H1 (cell line): ENCODE data around the gene INPP5K. TPM values are rescaled to one million over a fixed set of nuclear protein-coding genes. Genes with fewer than 3 reads are reported as not detected.

Experiments used
- CTCF ChIA-PET: fragments of 300-600 bp; sonication (Branson Sonifier 250); formaldehyde crosslinking; loops from one replicate; lab custom pipeline; 2021; ENCODE audit not compliant: partially characterized antibody; lab: Charles Lee
- POLR2A ChIA-PET: fragments of 300-600 bp; sonication (Branson Sonifier 250); formaldehyde crosslinking; loops from one replicate; lab custom pipeline; 2021; ENCODE audit warnings: inconsistent platforms; ENCODE audit not compliant: partially characterized antibody; lab: Charles Lee
- DNase-seq, 2 experiments: peaks; one replicate each; pipeline versions ENCODE4 v3.0.0 to v3.0.0-alpha.2; 2010 to 2022; ENCODE audit warnings: low spot score in 2 of 2, low read depth in 1 of 2, mixed read lengths in 1 of 2
- FAIRE-seq: peaks from 2 replicates; lab custom pipeline; 2011; peaks lifted over from hg19 to GRCh38; lab: Jason Lieb, UNC
- H2AFZ ChIP-seq: 2 replicates; pipeline ENCODE4 v1.8.1; 2012; ENCODE audit warnings: low read length, inconsistent platforms
- H2AK5ac ChIP-seq: 2 replicates; pipeline ENCODE4 v1.6.1; 2013; ENCODE audit warnings: low read depth, low read length
- H2BK120ac ChIP-seq: replicated peaks from 2 replicates; pipeline ENCODE3; 2013; ENCODE audit warnings: low read depth, low read length, inconsistent platforms
- H2BK12ac ChIP-seq: 2 replicates; pipeline ENCODE4 v1.6.1; 2013; ENCODE audit warnings: low read depth, low read length
- H2BK15ac ChIP-seq: 2 replicates; pipeline ENCODE4 v1.6.1; 2013; ENCODE audit warnings: low read length
- H2BK20ac ChIP-seq: 2 replicates; pipeline ENCODE4 v1.6.1; 2013; ENCODE audit warnings: low read length
- H2BK5ac ChIP-seq: 2 replicates; pipeline ENCODE4 v1.6.1; 2013; ENCODE audit warnings: low read depth, low read length
- H3K14ac ChIP-seq: 2 replicates; pipeline ENCODE4 v1.6.1; 2013; ENCODE audit warnings: inconsistent platforms; ENCODE audit not compliant: insufficient read length
- H3K18ac ChIP-seq: 2 replicates; pipeline ENCODE4 v1.6.1; 2013; ENCODE audit warnings: low read length; ENCODE audit errors: extremely low read depth
- H3K23ac ChIP-seq: 2 replicates; pipeline ENCODE4 v1.6.1; 2013; ENCODE audit warnings: inconsistent platforms; ENCODE audit not compliant: insufficient read length
- H3K23me2 ChIP-seq: 2 replicates; pipeline ENCODE4 v1.6.1; 2013; ENCODE audit warnings: low read depth, low read length
- H3K27ac ChIP-seq: 2 replicates; pipeline ENCODE4 v1.6.1; 2011; ENCODE audit warnings: low read depth, low read length, inconsistent platforms
- H3K27me3 ChIP-seq, 4 experiments: replicated peaks in 1 of 4; 1 replicate in 1 of 4; 2 replicates in 3 of 4; pipeline versions ENCODE4 v1.6.1 to v1.8.1; 2011 to 2013; ENCODE audit warnings: low read length in 3 of 4, mild to moderate bottlenecking in 3 of 4, inconsistent platforms in 2 of 4, mixed read lengths in 2 of 4, moderate library complexity in 1 of 4; ENCODE audit not compliant: control insufficient read depth in 3 of 4, insufficient read depth in 3 of 4; ENCODE audit errors: extremely low read depth in 1 of 4
- H3K36me3 ChIP-seq, 4 experiments: 2 replicates each; pipeline versions ENCODE4 v1.6.1 to v1.8.1; 2011 to 2013; ENCODE audit warnings: mild to moderate bottlenecking in 4 of 4, low read length in 3 of 4, moderate library complexity in 2 of 4, control low read depth in 1 of 4, inconsistent platforms in 1 of 4; ENCODE audit not compliant: insufficient read depth in 4 of 4, control insufficient read depth in 2 of 4
- H3K4ac ChIP-seq: replicated peaks from 2 replicates; pipeline ENCODE3; 2013; ENCODE audit warnings: low read length, low read depth, mixed read lengths, inconsistent platforms; ENCODE audit not compliant: insufficient read length
- H3K4me1 ChIP-seq, 4 experiments: replicated peaks in 1 of 4; 1 replicate in 1 of 4; 2 replicates in 3 of 4; pipeline versions ENCODE4 v1.6.1 to v1.8.1; 2011 to 2013; ENCODE audit warnings: low read length in 3 of 4, inconsistent platforms in 2 of 4, mixed read lengths in 1 of 4; ENCODE audit not compliant: insufficient read depth in 4 of 4, control insufficient read depth in 3 of 4
- H3K4me2 ChIP-seq, 2 experiments: 2 replicates each; pipeline versions ENCODE4 v1.6.1 to v1.8.1; 2011 to 2013; ENCODE audit warnings: low read depth in 2 of 2, low read length in 2 of 2, control low read depth in 1 of 2, inconsistent platforms in 1 of 2, mild to moderate bottlenecking in 1 of 2; ENCODE audit not compliant: insufficient read depth in 1 of 2
- H3K4me3 ChIP-seq, 4 experiments: fragments of 200-600, 300-600 bp in 1 of 4; sonication (generic), shearing (Covaris generic), sonication (Bioruptor Twin) in 1 of 4; 2 replicates each; pipeline versions ENCODE4 v1.5.1 to v1.8.1; 2011 to 2016; ENCODE audit warnings: low read length in 4 of 4, low read depth in 3 of 4, control low read depth in 2 of 4, inconsistent platforms in 2 of 4, mild to moderate bottlenecking in 2 of 4, mixed read lengths in 1 of 4, moderate library complexity in 1 of 4; ENCODE audit not compliant: insufficient read depth in 2 of 4; ENCODE audit errors: extremely low read depth in 1 of 4
- H3K56ac ChIP-seq: replicated peaks from 2 replicates; pipeline ENCODE3; 2013; ENCODE audit warnings: low read depth, mild to moderate bottlenecking, mixed read lengths, low read length, inconsistent platforms; ENCODE audit not compliant: insufficient read length
- H3K79me1 ChIP-seq: 2 replicates; pipeline ENCODE4 v1.6.1; 2013; ENCODE audit warnings: low read depth, low read length, control low read depth
- H3K79me2 ChIP-seq, 2 experiments: 2 replicates each; pipeline versions ENCODE4 v1.6.1 to v1.8.1; 2012 to 2013; ENCODE audit warnings: low read length in 2 of 2, mild to moderate bottlenecking in 2 of 2, inconsistent platforms in 1 of 2; ENCODE audit not compliant: insufficient read depth in 2 of 2, control insufficient read depth in 1 of 2
- H3K9ac ChIP-seq, 4 experiments: replicated peaks in 1 of 4; 1 replicate in 1 of 4; 2 replicates in 3 of 4; pipeline versions ENCODE4 v1.6.1 to v1.8.1; 2011 to 2013; ENCODE audit warnings: low read depth in 3 of 4, low read length in 3 of 4, control low read depth in 2 of 4, mild to moderate bottlenecking in 2 of 4, moderate library complexity in 2 of 4, inconsistent platforms in 1 of 4; ENCODE audit errors: extremely low read depth in 1 of 4
- H3K9me3 ChIP-seq, 2 experiments: 2 replicates each; pipeline versions ENCODE4 v1.6.1 to v1.8.1; 2012 to 2013; ENCODE audit warnings: mild to moderate bottlenecking in 2 of 2, moderate library complexity in 2 of 2, control low read depth in 1 of 2, inconsistent platforms in 1 of 2, low read depth in 1 of 2, low read length in 1 of 2, mixed read lengths in 1 of 2; ENCODE audit not compliant: insufficient read depth in 2 of 2
- H4K20me1 ChIP-seq, 2 experiments: replicated peaks in 1 of 2; 2 replicates each; pipeline versions ENCODE3 to v1.8.1; 2011 to 2013; ENCODE audit warnings: inconsistent platforms in 2 of 2, low read length in 2 of 2, mild to moderate bottlenecking in 1 of 2; ENCODE audit not compliant: insufficient read depth in 2 of 2, control insufficient read depth in 1 of 2
- H4K5ac ChIP-seq: 2 replicates; pipeline ENCODE4 v1.6.1; 2013; ENCODE audit warnings: low read length, low read depth, mixed read lengths, inconsistent platforms; ENCODE audit not compliant: insufficient read length
- H4K8ac ChIP-seq: 2 replicates; pipeline ENCODE4 v1.8.0; 2013; ENCODE audit warnings: mild to moderate bottlenecking, moderate library complexity, low read length, inconsistent platforms; ENCODE audit not compliant: insufficient read depth; ENCODE audit errors: extremely low read depth
- H4K91ac ChIP-seq: replicated peaks from 2 replicates; pipeline ENCODE3; 2013; ENCODE audit warnings: low read length, mixed read lengths, inconsistent platforms; ENCODE audit not compliant: insufficient read length
- ATF3 ChIP-seq: IDR thresholded peaks from 2 replicates; pipeline ENCODE4 v1.6.1; 2011; ENCODE audit warnings: low read depth, mild to moderate bottlenecking, low read length; ENCODE audit not compliant: insufficient read depth
- BRCA1 ChIP-seq: IDR thresholded peaks from 2 replicates; pipeline ENCODE4 v1.6.1; 2012; ENCODE audit warnings: low read depth, low read length, improper control_type of control experiment
- CTBP2 ChIP-seq: IDR thresholded peaks from 2 replicates; pipeline ENCODE4 v1.7.0; 2011; ENCODE audit warnings: borderline replicate concordance, mild to moderate bottlenecking, moderate library complexity, mixed read lengths, low read length; ENCODE audit not compliant: insufficient read depth, insufficient read length
- MAFK ChIP-seq: IDR thresholded peaks from 2 replicates; pipeline ENCODE4 v1.6.1; 2012; ENCODE audit warnings: low read depth, mild to moderate bottlenecking, improper control_type of control experiment, low read length
- NRF1 ChIP-seq: IDR thresholded peaks from 2 replicates; pipeline ENCODE4 v1.6.1; 2011; ENCODE audit warnings: mild to moderate bottlenecking, low read depth, low read length, improper control_type of control experiment
- POLR2A ChIP-seq, 2 experiments: IDR thresholded peaks; 1 replicate in 1 of 2; 2 replicates in 1 of 2; pipeline ENCODE4 v1.6.1; 2011; ENCODE audit warnings: low read depth in 2 of 2, low read length in 2 of 2, mild to moderate bottlenecking in 2 of 2; ENCODE audit errors: control extremely low read depth in 1 of 2
- POU5F1 ChIP-seq: IDR thresholded peaks from 2 replicates; pipeline ENCODE4 v1.6.1; 2011; ENCODE audit warnings: low read depth, mild to moderate bottlenecking, low read length, moderate library complexity
- RNF2 ChIP-seq: fragments of 200-900, 300-1000 bp; sonication (generic); IDR thresholded peaks from 2 replicates; pipeline ENCODE4 v1.7.1; 2016; ENCODE audit warnings: borderline replicate concordance, low read depth, mild to moderate bottlenecking, antibody characterized with exemption, low read length; ENCODE audit not compliant: poor library complexity, severe bottlenecking; ENCODE audit errors: missing control alignments
- SAP30 ChIP-seq: fragments of 300-600 bp; sonication (generic); IDR thresholded peaks from 2 replicates; pipeline ENCODE4 v1.7.1; 2012; ENCODE audit warnings: low read length, moderate library complexity, mild to moderate bottlenecking, inconsistent platforms; ENCODE audit not compliant: insufficient read depth, insufficient replicate concordance
- SIRT6 ChIP-seq: IDR thresholded peaks from one replicate; pipeline ENCODE4 v1.7.1; 2012; ENCODE audit warnings: low read length, inconsistent platforms
- SUZ12 ChIP-seq: fragments of 200-600 bp; sonication (generic); IDR thresholded peaks from 2 replicates; pipeline ENCODE4 v1.6.1; 2012; ENCODE audit warnings: mild to moderate bottlenecking, inconsistent platforms, low read length, moderate library complexity, mixed read lengths
- USF2 ChIP-seq: IDR thresholded peaks from 2 replicates; pipeline ENCODE4 v1.6.1; 2011; ENCODE audit warnings: low read length, improper control_type of control experiment
- WGBS, 2 experiments: shearing (Covaris generic) in 1 of 2; methylation state at CpG; one replicate each; pipeline versions ENCODE4 v1.1.6 to v1.1.7; 2013 to 2015; ENCODE audit warnings: low lambda C conversion rate in 2 of 2, mixed read lengths in 2 of 2, inconsistent platforms in 1 of 2, low coverage in 1 of 2, missing lambda C conversion rate in 1 of 2; ENCODE audit not compliant: insufficient replicate concordance in 2 of 2, insufficient coverage in 1 of 2, insufficient read length in 1 of 2; ENCODE audit errors: extremely low coverage in 1 of 2, missing lambda C conversion rate in 1 of 2; 5-methylcytosine and 5-hydroxymethylcytosine counted together
- polyA plus RNA-seq, 7 experiments: library from polyadenylated mRNA; depleted of rRNA in 3 of 7; stranded (reverse) in 5 of 7; unstranded in 2 of 7; fragments of >200 nt in 5 of 7; fragments of 200-250 nt in 2 of 7; gene quantifications; 1 replicate in 5 of 7; 2 replicates in 1 of 7; 4 replicates in 1 of 7; pipeline versions ENCODE4 v1.2.1 to v1.2.3, GENCODE V29; 2011 to 2013; ENCODE audit warnings: missing spikeins in 2 of 7, mixed read lengths in 2 of 7
- total RNA-seq: library from RNA; stranded (reverse); fragmentation: NEBNext Ultra II Directional; extraction: Animal tissue kit (Norgen Biotek cat#: 25700); gene quantifications from 2 replicates; pipeline ENCODE4 v1.2.1, GENCODE V29; 2021

The INPP5K gene
- total and polyA plus RNA-seq, 2 of the 8 experiments (the other 6 are each of a cell fraction or from before 2014, with no cell fraction given) = 21.0 to 24.1 TPM

DNA sequence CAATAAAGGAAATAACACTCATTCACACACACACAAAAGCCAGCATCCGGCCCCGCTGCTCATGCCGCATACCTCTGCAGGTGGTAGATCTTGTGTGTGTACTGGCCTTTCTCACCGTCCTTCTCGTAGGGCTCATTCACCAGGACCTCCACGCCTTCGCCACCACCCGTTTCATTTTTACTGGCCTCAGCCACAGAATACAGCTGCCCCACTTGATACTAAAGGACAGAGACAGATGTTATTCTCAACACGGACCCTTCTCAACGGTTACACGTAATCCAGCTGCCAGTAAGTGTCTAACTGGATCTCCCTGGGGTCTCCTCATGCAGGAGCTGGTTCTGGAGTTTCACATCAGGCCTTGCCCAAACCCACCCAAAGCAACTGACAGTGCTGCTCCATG is 36.5 kb upstream of the INPP5K start:
- Histone ChIP-seq H2BK15ac (no peak overlapping the region), H3K23ac (no peak overlapping the region), H3K9ac (no peak overlapping the region), H3K14ac (no peak overlapping the region), H3K79me1 (peaks cover 17% of the 10 kb centered on the region), H3K4ac (no peak overlapping the region), H3K4me1 (no peaks in the 10 kb centered on the region), H4K91ac (no peak overlapping the region), H3K18ac (no peak overlapping the region), H2BK5ac (no peak overlapping the region), H2BK12ac (no peak overlapping the region), H2BK20ac (no peak overlapping the region), H3K79me2 (peaks cover 0 to 15% of the 10 kb centered on the region in 2 experiments; a peak in 1 of 4 replicates), H4K20me1 (peaks cover 2 to 13% of the 10 kb centered on the region in 2 experiments), H3K4me2 (no peak overlapping the region), H3K36me3 (peaks cover 2 to 14% (median 11%) of the 10 kb centered on the region in 4 experiments; a peak in 5 of 8 replicates), H4K5ac (no peak overlapping the region), H3K23me2 (no peaks in the 10 kb centered on the region), H3K27me3 (no peaks in the 10 kb centered on the region; a peak in 1 of 7 replicates), H2BK120ac (no peak overlapping the region), H4K8ac (no peak overlapping the region), H3K27ac (no peak overlapping the region), H2AK5ac (no peak overlapping the region), H3K56ac (no peak overlapping the region), H3K9me3 (no peaks in the 10 kb centered on the region), H3K4me3 (no peak overlapping the region), H2AFZ (no peak overlapping the region)
- 99% methylated on average over 11 of the region's 11 CpGs; no CpG with 5 or more reads in 1 of the 2 experiments for WGBS, 2 experiments
- FAIRE-seq (no peak), DNase-seq (no peak)
- ChIA-PET POLR2A (interaction anchor here (1.4 to 1.6 kb wide), 2 partner anchors 11 to 157 kb away, joined by 3 to 4 read pairs; no protein-coding TSS in a partner anchor), CTCF (interaction anchor here (1.7 to 2.4 kb wide), 3 partner anchors 20 to 77 kb away, joined by 5 to 10 read pairs (median 8); no protein-coding TSS in a partner anchor)
- TF ChIP-seq POU5F1 (no peak), ATF3 (no peak), MAFK (no peak), CTBP2 (no peak), RNF2 (no peak), SUZ12 (no peak), SIRT6 (no peak), SAP30 (no peak), POLR2A (IDR thresholded peaks at IDR 0.05; ENCODE audit: control extremely low read depth in 1 of 2, low read depth in 2 of 2, low read length in 2 of 2) (no peak), BRCA1 (no peak), NRF1 (no peak), USF2 (no peak)
